HTERT RPE-1 (cell line): ENCODE measurements around the gene FAM181A.

Experiments
- in situ Hi-C: fragments of 300-500 bp; cut with MboI; formaldehyde crosslinking; loops from 4 replicates; pipeline ENCODE4 v1.14.3; 2020; ENCODE audit warnings: low sequenced_read_pairs

FAM181A gene

GRCh38 chr14:93960774-93961438, 33.8 kb downstream of the FAM181A start:
- in situ Hi-C loops: no loop called here

GRCh38 chr14:93961620-93962019, 34.5 kb downstream of the FAM181A start:
- in situ Hi-C loops: no loop called here

GRCh38 chr14:93962701-93963601, 35.8 kb downstream of the FAM181A start:
- in situ Hi-C loops: no loop called here

GRCh38 chr14:93963692-93964091, 36.5 kb downstream of the FAM181A start:
- in situ Hi-C loops: no loop called here

- in situ Hi-C loops: no loop called here
These were observed 37.1 kb downstream of the FAM181A start for GRCh38 chr14:93964281-93964680.

GRCh38 chr14:93964820-93965286, 37.7 kb downstream of the FAM181A start:
- in situ Hi-C loops: no loop called here

- in situ Hi-C loops: no loop called here
These were observed 38.2 kb downstream of the FAM181A start for GRCh38 chr14:93965287-93965821.

GRCh38 chr14:93965946-93966474, 38.9 kb downstream of the FAM181A start:
- in situ Hi-C loops: no loop called here

- in situ Hi-C loops: no loop called here
These were observed 40.6 kb downstream of the FAM181A start for GRCh38 chr14:93967637-93968250.

GRCh38 chr14:93969082-93969828, 42.1 kb downstream of the FAM181A start:
- in situ Hi-C loops: no loop called here

- in situ Hi-C loops: no loop called here
These were observed 43.4 kb downstream of the FAM181A start for GRCh38 chr14:93970585-93970964.

- in situ Hi-C loops: no loop called here
These were observed 44.0 kb downstream of the FAM181A start for GRCh38 chr14:93970965-93971634.

GRCh38 chr14:93971635-93972027, 44.5 kb downstream of the FAM181A start:
- in situ Hi-C loops: no loop called here

- in situ Hi-C loops: no loop called here
These were observed 45.6 kb downstream of the FAM181A start for GRCh38 chr14:93972618-93973205.

GRCh38 chr14:93973607-93974006, 46.5 kb downstream of the FAM181A start:
- in situ Hi-C loops: no loop called here

GRCh38 chr14:93974299-93974698, 47.2 kb downstream of the FAM181A start:
- in situ Hi-C loops: no loop called here

- in situ Hi-C loops: no loop called here
These were observed 47.7 kb downstream of the FAM181A start for GRCh38 chr14:93974833-93975232.

- in situ Hi-C loops: no loop called here
These were observed 48.8 kb downstream of the FAM181A start for GRCh38 chr14:93975791-93976476.

- in situ Hi-C loops: no loop called here
These were observed 49.4 kb downstream of the FAM181A start, which contains the start of gene ASB2 for GRCh38 chr14:93976477-93977057. ASB2 (minus strand) TSS chr14:93976570; CDS start chr14:93964539, 12,031 bp downstream.
